Measurements from ENCODE around the gene VSTM2L. TPM values are rescaled to one million over a fixed set of nuclear protein-coding genes. Genes with fewer than 3 reads are reported as not detected.

The VSTM2L gene
- total and polyA plus RNA-seq, 2 of the 4 experiments (the other 2 are of a cell fraction): 0.18 to 0.19 TPM

DNA sequence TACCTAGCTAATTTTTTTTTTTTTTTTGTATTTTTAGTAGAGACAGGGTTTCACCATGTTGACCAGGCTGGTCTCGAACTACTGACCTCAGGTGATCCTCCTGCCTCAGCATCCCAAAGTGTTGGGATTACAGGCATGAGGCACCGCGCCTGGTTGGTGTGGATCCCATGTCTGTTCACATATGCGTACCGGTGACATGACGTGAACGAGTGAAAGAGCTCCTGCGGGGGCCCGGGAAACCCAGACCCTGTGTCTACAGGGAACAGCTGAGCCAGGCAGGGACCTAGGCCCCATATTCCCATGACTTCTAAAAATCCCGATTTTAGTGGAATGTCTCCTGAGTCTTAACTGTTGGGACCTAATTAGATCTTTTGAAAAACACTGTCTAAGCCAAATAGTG, 33.1 kb downstream of the VSTM2L start:
- POLR2A ChIA-PET (ENCODE audit: unreplicated experiment): interaction anchor here (0.6 kb wide), 2 partner anchors 290 to 1802 kb away, joined by 5 to 9 read pairs; no protein-coding TSS in a partner anchor
- H2BK5ac ChIP-seq (ENCODE audit: low read depth, low read length, poor library complexity, severe bottlenecking): no peak overlapping the region
- in situ Hi-C loops (cut with MboI; ENCODE audit: low sequenced_read_pairs): no loop called here
- no peaks in the 10 kb centered on the region for H3K79me1 ChIP-seq (ENCODE audit: low read depth in 1 of 2, low read length in 2 of 2)
- TF ChIP-seq MAFK (IDR thresholded peaks at IDR 0.05; ENCODE audit: low read depth, low read length) (no peak), RFX5 (IDR thresholded peaks at IDR 0.05; ENCODE audit: low read depth, low read length) (no peak), USF2 (IDR thresholded peaks at IDR 0.05; ENCODE audit: low read depth, low read length) (no peak)
- H3K18ac ChIP-seq (ENCODE audit: low read depth, low read length): no peak overlapping the region
- H4K5ac ChIP-seq (ENCODE audit: low read depth, low read length): no peak overlapping the region
- no TSS peak for BruUV-seq (replicated peaks)
- WGBS, 2 experiments (ENCODE audit: extremely low coverage in 2 of 2, insufficient read length in 1 of 2): 91% methylated on average over 7 of the region's 10 CpGs; no CpG with 5 or more reads in 1 of the 2 experiments
- no peaks in the 10 kb centered on the region for H3K9me1 ChIP-seq (ENCODE audit: insufficient read depth, low read length)
- H2BK120ac ChIP-seq (ENCODE audit: low read depth, low read length): no peak overlapping the region
- H4K20me1 ChIP-seq (ENCODE audit: insufficient read depth, low read length): no peaks in the 10 kb centered on the region
- no peak overlapping the region for H3K9ac ChIP-seq (ENCODE audit: low read depth, low read length)
- CTCF ChIA-PET: interaction anchor here (0.7 kb wide), 1 partner anchor 113 kb away, joined by 3 read pairs; no protein-coding TSS in a partner anchor
- H2AK9ac ChIP-seq (replicated peaks; ENCODE audit: low read depth, low read length, poor library complexity): no peak overlapping the region
- H3K4me2 ChIP-seq (ENCODE audit: low read depth, low read length): no peak overlapping the region
- no peak overlapping the region for H3K4me3 ChIP-seq (ENCODE audit: insufficient read depth, low read depth, low read length)
- H2BK15ac ChIP-seq (ENCODE audit: low read depth, low read length): no peak overlapping the region
- H3K23ac ChIP-seq (ENCODE audit: low read depth, low read length): no peak overlapping the region
- H2AFZ ChIP-seq (replicated peaks; ENCODE audit: low read length, poor library complexity): no peak overlapping the region
- H3K56ac ChIP-seq (ENCODE audit: extremely low read depth, insufficient read depth, low read length): no peak overlapping the region
- no peak overlapping the region for H3K27ac ChIP-seq (ENCODE audit: insufficient read depth, low read length)
- no peak overlapping the region for H2BK20ac ChIP-seq (ENCODE audit: low read depth, low read length)
- intact Hi-C loops (cut with micrococcal nuclease): no loop called here
- DNase-seq (no peak), ATAC-seq (ENCODE audit: low read depth) (no peak)
- no peaks in the 10 kb centered on the region for H3K9me3 ChIP-seq (ENCODE audit: control insufficient read depth, insufficient read depth, low read length)
- no peak overlapping the region for H4K8ac ChIP-seq (ENCODE audit: low read depth in 2 of 2, low read length in 2 of 2)
- H4K91ac ChIP-seq (ENCODE audit: insufficient read depth, low read depth, low read length): no peak overlapping the region
- H2AK5ac ChIP-seq (ENCODE audit: low read depth, low read length): no peak overlapping the region
- H3K14ac ChIP-seq (replicated peaks; ENCODE audit: low read depth, low read length): no peak overlapping the region
- H3K36me3 ChIP-seq (ENCODE audit: control insufficient read depth, insufficient read depth, low read length): no peaks in the 10 kb centered on the region
- H3K27me3 ChIP-seq (ENCODE audit: control insufficient read depth, insufficient read depth, low read length): peaks cover 36% of the 10 kb centered on the region
- H3K4ac ChIP-seq (ENCODE audit: low read depth, low read length): no peak overlapping the region
- dilution Hi-C loops (cut with HindIII; ENCODE audit: low sequenced_read_pairs, unreplicated experiment): no loop called here
- H3K4me1 ChIP-seq (ENCODE audit: control insufficient read depth, insufficient read depth, low read length): no peaks in the 10 kb centered on the region
